ENCODE results near the gene STMN1.

DNA sequence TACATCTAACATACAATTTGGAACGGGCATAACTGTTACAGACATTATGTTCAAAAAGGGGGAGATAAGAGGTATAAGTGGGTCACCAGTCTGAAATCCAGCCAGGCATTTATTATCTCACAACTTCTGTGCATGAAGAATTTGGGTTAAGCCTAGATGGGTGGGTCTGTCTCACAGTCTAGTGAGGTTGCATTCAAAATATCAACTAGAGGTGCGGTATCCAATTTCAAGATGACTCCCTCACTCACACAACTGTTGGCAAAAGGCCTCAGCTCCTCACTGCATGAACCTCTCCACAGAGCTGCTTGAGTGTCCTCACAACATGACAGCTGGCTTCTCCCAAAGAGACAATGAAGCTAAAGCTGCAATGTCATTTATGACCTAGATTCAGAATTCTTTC lies 51.7 kb downstream of the STMN1 start:
- TF ChIP-seq GABPB1 (CRISPR knock-in tag; IDR thresholded peaks at IDR 0.05) (no peak), SMAD3 (CRISPR knock-in tag; IDR thresholded peaks at IDR 0.05; ENCODE audit: borderline replicate concordance) (no peak), CREB1 (CRISPR knock-in tag; IDR thresholded peaks at IDR 0.05) (no peak), E2F5 (CRISPR knock-in tag; IDR thresholded peaks at IDR 0.05) (no peak), RELA (CRISPR knock-in tag; IDR thresholded peaks at IDR 0.05; ENCODE audit: borderline replicate concordance) (no peak), ELF4 (CRISPR knock-in tag; IDR thresholded peaks at IDR 0.05; ENCODE audit: low read depth) (no peak), ZNF232 (CRISPR knock-in tag; IDR thresholded peaks at IDR 0.05) (no peak), NR2C2 (CRISPR knock-in tag; IDR thresholded peaks at IDR 0.05) (no peak), MXD4 (CRISPR knock-in tag; IDR thresholded peaks at IDR 0.05; ENCODE audit: borderline replicate concordance) (no peak), ESRRA (CRISPR knock-in tag; IDR thresholded peaks at IDR 0.05; ENCODE audit: borderline replicate concordance) (no peak), AFF4 (CRISPR knock-in tag; IDR thresholded peaks at IDR 0.05; ENCODE audit: borderline replicate concordance) (no peak)
- TF ChIP-seq, protein P1, sequence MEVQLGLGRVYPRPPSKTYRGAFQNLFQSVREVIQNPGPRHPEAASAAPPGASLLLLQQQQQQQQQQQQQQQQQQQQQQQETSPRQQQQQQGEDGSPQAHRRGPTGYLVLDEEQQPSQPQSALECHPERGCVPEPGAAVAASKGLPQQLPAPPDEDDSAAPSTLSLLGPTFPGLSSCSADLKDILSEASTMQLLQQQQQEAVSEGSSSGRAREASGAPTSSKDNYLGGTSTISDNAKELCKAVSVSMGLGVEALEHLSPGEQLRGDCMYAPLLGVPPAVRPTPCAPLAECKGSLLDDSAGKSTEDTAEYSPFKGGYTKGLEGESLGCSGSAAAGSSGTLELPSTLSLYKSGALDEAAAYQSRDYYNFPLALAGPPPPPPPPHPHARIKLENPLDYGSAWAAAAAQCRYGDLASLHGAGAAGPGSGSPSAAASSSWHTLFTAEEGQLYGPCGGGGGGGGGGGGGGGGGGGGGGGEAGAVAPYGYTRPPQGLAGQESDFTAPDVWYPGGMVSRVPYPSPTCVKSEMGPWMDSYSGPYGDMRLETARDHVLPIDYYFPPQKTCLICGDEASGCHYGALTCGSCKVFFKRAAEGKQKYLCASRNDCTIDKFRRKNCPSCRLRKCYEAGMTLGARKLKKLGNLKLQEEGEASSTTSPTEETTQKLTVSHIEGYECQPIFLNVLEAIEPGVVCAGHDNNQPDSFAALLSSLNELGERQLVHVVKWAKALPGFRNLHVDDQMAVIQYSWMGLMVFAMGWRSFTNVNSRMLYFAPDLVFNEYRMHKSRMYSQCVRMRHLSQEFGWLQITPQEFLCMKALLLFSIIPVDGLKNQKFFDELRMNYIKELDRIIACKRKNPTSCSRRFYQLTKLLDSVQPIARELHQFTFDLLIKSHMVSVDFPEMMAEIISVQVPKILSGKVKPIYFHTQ (CRISPR knock-in tag; IDR thresholded peaks at IDR 0.05), result no peak
- TF ChIP-seq, protein P2, sequence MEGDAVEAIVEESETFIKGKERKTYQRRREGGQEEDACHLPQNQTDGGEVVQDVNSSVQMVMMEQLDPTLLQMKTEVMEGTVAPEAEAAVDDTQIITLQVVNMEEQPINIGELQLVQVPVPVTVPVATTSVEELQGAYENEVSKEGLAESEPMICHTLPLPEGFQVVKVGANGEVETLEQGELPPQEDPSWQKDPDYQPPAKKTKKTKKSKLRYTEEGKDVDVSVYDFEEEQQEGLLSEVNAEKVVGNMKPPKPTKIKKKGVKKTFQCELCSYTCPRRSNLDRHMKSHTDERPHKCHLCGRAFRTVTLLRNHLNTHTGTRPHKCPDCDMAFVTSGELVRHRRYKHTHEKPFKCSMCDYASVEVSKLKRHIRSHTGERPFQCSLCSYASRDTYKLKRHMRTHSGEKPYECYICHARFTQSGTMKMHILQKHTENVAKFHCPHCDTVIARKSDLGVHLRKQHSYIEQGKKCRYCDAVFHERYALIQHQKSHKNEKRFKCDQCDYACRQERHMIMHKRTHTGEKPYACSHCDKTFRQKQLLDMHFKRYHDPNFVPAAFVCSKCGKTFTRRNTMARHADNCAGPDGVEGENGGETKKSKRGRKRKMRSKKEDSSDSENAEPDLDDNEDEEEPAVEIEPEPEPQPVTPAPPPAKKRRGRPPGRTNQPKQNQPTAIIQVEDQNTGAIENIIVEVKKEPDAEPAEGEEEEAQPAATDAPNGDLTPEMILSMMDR (IDR thresholded peaks at IDR 0.05), result no peak
- TF ChIP-seq, protein P3, sequence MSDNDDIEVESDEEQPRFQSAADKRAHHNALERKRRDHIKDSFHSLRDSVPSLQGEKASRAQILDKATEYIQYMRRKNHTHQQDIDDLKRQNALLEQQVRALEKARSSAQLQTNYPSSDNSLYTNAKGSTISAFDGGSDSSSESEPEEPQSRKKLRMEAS (CRISPR knock-in tag; IDR thresholded peaks at IDR 0.05), result no peak
